GM19467 (cell line): ENCODE data around the gene AKR1C2.
"Not testable (repeated sequence)": the region's sequence is repeated elsewhere in the genome, so short reads cannot be mapped to it uniquely, and the experiment has no call there.

Source experiments
- ATAC-seq: cut with Tn5 transposase; IDR thresholded peaks from one replicate; pipeline ENCODE4 v1.9.1; 2021; ENCODE audit warnings: mild to moderate bottlenecking, moderate library complexity; ENCODE audit not compliant: unreplicated experiment

Gene AKR1C2

DNA sequence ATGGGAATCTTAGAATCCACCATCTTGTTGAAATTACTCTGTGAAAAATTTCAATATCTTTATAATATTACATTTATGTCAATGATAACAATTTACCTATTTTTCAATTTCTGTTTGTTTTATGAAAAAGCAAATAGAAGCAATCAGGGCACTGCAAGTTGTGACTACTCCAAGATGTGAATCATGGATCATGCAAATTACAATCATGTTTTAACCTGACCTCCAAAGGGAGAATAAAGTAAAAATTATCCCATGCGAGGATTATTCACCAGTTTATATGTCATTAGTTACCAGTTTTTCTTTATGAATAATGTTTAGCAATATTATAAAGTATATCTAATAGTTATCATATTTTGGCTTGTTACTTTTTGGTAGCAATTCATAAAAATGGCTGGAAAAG lies 41.3 kb downstream of the AKR1C2 start:
- ATAC-seq = not testable (repeated sequence)

- not testable (repeated sequence) for ATAC-seq
Observed at GRCh38 chr10:4961558-4961957, 42.1 kb downstream of the AKR1C2 start.

DNA sequence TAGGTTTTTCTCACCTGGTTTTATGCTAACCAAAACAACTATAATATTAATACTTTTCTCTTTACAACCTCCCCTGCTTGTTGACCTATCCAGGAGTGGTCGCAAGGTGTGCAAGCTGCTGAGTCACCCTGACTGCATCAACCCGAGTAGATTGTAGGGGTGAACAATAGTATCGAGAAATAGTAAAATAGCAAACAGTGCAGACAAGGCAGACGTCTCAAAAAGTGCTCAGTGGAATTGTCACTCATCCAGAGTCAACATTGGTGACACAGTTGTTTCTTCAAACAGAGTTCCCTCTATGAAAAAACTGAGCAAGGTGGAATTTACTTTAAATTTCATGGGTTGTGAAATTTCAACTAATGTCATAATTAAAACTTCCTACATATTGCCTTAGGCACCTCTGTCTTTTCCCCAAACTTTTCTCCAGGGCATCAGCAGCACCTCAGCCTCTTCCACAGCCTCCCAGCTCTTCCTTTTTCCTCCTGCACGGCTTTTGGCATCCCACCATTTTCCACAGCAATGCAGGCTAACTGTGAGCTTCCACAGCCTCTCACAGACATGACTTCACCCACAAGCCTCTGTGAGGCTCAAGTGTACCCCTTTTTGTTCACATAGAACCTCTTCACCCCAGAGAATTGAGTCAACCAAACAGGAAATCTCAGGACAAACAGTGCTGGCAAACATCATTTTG lies 46.6 kb downstream of the AKR1C2 start:
- not testable (repeated sequence) for ATAC-seq

- ATAC-seq = not testable (repeated sequence)
Observed at GRCh38 chr10:4956088-4956487, 47.6 kb downstream of the AKR1C2 start.

DNA sequence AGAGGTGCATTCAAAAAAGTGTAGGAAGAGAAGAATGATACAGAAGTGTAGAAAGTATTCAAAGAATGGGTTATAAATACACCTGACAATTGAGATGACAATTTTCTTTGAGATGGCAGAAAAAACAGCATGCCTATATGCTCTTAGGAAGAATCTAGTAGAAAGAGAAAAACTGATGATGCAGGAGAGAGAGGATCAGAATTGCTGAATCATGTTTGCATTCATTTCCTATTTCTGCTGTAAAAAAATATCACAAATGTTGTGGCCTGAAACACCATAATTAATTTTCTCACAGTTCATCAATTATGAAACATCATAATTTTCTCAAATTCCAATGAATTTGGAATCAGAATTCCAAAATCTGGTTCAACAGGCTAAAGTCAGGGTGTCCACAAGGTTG lies 50.3 kb downstream of the AKR1C2 start:
- no peak for ATAC-seq

- not testable (repeated sequence) for ATAC-seq
Observed at GRCh38 chr10:4951512-4952162, 52.0 kb downstream of the AKR1C2 start.

GRCh38 chr10:4947635-4948596 lies 55.7 kb downstream of the AKR1C2 start:
- no peak for ATAC-seq

DNA sequence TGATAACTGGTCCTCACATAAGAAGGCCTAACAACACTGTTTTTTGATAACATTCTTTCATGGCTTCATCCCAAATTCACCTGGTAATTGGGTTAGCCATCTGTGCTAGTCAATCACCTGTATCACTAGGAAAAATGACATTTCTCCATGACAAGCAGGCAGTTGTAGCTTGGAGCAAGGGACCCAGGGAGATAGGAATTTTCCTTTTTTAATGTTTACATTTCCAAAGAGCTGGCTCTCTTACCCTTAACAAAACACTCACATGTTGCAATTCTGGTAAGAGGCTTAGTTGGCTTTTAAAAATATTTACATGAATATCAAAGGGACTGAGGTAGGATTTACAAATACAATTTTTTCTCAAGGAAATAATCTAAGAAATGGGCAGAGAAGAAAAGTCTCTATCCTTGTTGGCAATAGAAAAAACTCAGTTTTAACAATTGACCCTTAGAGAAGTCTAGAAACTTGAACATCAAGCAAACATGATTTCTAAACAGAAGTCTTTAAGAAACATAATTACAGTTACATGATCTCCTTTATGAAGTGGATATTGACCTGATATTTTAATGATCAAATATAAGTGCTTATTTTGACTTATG lies 56.5 kb downstream of the AKR1C2 start:
- no peak for ATAC-seq

DNA sequence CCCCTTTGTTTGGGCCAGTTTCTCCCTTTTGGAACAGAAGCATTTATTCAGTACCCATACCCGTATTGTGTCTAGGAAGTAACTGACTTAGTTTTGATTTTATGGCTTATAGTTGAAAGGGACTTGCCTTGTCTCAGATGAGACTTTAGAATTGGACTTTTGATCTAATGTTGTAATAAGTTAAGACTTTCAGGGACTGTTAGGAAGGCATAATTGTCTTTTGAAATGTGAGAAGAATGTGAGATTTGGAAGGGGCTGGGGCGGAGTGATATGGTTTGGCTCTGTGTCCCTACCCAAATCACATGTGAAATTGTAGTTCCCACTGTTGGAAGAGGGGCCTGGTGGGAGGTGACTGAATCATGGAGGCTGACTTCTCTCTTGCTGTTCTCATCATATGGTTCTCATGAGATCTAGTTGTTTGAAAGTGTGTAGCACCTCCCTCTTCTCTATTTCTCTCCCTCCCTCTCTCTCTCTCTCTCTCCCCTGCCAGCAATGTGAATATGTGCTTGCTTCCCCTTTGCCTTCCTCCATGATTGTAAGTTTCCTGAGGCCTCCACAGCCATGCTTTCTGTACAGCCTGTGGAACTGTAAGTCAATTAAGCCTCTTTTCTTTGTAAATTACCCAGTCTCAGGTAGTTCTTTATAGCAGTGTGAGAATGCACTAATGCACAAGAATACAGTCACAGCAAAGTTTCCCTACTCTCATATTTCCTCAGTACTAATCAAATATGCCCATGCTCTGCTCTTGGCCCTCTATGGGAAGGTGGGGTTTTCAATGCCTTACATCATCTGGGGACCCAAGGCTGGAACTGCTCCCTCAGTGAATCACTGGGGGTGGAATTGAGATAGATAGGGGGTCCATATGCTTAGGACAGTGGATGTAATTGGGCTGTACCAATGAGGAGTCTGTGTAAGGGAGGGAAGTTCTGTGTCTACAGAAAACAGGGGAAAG lies 57.6 kb downstream of the AKR1C2 start:
- ATAC-seq = no peak

DNA sequence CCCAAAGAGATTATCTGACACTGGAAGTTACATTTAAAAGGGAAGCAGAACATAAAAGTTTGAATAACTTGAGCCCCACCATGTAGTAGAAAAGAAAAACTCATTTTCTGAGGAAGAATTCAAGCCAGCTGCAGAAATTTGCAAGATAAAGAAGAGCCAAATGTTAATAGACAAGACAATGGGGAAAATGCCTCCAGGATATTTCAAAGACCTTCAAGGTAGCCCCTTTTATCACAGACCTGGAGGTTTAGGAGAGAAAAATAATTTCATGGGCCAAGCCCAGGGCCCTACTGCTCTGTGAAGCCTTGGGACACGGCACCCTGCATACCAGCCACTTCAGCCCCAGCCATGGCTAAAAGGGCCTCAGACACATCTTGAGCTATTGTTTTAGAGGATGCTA lies 58.8 kb downstream of the AKR1C2 start:
- ATAC-seq = no peak

GRCh38 chr10:4943821-4944220 lies 59.8 kb downstream of the AKR1C2 start:
- ATAC-seq = no peak

DNA sequence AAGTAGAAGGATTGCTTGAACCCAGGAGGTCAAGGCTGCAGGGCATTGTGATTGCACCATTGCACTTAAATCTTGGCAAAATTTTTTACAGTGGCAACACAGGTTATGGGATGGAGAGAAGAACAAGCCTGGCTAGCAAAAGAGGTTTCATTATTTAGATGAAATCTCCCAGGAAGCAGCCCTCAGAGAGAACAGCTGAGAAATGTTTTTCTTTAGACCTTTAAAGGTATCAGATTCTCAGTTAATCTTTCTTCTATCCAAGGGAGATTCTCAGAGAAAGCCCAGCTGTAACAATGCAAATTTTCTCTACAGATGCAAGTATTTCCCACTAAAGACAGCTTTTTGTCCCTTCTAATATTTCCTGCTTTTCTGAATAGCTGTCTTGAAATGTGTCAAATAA lies 60.2 kb downstream of the AKR1C2 start:
- ATAC-seq = not testable (repeated sequence)

DNA sequence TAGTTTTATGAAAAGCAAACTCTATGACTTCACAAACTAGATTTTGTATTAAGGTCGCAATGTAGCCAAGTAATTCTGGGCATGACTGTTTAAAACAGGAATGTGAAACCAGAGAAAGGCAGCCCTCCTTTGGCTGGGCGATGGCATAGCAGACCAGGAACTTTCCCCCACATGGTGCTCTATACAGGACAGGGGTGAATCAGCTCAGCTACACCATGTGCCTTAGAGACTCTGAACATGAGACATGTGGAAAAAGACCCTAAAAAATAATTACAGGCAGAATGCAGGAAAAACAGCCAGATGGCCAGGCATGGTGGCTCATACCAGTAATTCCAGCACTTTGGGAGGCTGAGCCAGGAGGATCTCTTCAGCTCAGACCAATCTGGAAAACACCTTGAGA lies 60.7 kb downstream of the AKR1C2 start:
- not testable (repeated sequence) for ATAC-seq

DNA sequence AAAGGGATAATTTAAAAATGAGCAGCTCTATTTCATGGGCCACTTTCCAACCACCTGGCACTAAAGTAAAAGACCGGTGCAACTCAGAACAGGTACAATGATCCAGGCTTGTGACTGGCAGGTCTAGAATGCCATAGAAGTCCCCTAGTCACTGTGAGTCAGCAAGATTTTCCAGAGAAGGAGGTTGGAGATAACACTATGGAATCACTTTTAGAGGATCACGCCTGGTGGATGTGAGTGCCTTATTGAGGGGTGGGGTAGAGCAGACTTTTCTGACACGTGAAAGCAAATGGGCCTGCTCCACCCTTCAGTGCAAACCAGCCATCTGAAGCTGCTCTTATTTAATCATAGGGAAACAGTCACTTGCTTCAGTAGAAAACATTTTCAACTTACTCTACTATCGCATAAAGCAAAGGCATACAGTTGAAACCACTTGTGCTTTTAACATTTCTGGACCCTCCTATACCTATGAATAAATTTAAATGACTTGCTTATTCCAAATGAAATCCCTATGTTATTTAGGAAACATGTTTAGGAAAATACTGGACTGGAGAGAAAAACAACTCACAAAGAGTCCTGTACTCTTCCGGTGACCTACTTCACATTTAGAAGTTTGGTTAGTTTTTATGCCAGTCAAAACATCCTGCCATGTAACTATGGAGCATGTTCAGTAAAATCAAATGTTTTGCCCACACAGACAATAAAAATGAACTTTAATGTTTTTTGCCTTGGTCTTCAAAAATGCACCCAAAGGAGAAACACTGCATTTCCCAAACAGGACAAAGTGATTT lies 61.9 kb downstream of the AKR1C2 start:
- ATAC-seq = no peak

GRCh38 chr10:4940909-4941308 lies 62.7 kb downstream of the AKR1C2 start:
- ATAC-seq = not testable (repeated sequence)

DNA sequence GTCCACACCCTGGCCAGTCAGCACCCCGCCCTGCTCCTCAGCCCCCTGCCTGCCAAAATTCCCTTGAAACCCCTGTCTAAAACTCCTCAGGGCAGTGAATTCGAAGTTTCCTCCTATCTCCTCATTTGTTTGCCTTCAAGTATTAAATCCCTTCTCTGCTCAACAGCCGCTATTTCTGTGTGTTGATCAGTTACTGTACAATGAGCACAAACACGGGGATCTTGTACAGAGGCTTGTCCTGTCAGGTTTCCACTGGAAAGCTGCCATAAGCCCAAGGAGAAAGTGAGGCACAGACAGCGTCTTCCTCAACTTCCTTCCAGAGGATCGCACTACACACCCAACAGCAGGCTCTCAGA lies 63.6 kb downstream of the AKR1C2 start:
- ATAC-seq = not testable (repeated sequence)

- no peak for ATAC-seq
Observed at GRCh38 chr10:4939224-4940072, 64.2 kb downstream of the AKR1C2 start.
